Kidney (tissue), 14 donors: ENCODE results near the gene KRTAP4-4. TPM values are rescaled to one million over a fixed set of nuclear protein-coding genes. Genes with fewer than 3 reads are reported as not detected.
"Not testable (repeated sequence)": the region's sequence is repeated elsewhere in the genome, so short reads cannot be mapped to it uniquely, and the experiment has no call there.

Experiments used
- DNase-seq, 5 donors: peaks; one replicate each; pipeline ENCODE4 v3.0.0-alpha.2; 2013 to 2020
- FAIRE-seq: peaks from 2 replicates; lab custom pipeline; 2012; peaks lifted over from hg19 to GRCh38; lab: Jason Lieb, UNC
- H3K27ac ChIP-seq, 2 donors: one replicate each; pipeline ENCODE4 v1.7.0; 2013; ENCODE audit warnings: low read depth in 2 of 2, low read length in 2 of 2, inconsistent platforms in 1 of 2
- H3K27me3 ChIP-seq: one replicate; pipeline ENCODE4 v1.7.1; 2013; ENCODE audit warnings: low read length, inconsistent platforms; ENCODE audit not compliant: control insufficient read depth, insufficient read depth
- H3K36me3 ChIP-seq, 3 donors: one replicate each; pipeline versions ENCODE4 v1.7.0 to v1.7.1; 2013; ENCODE audit warnings: low read length in 3 of 3, control low read depth in 1 of 3, inconsistent platforms in 1 of 3; ENCODE audit not compliant: insufficient read depth in 3 of 3, control insufficient read depth in 2 of 3
- H3K4me1 ChIP-seq, 3 donors: one replicate each; pipeline versions ENCODE4 v1.7.0 to v1.7.1; 2013; ENCODE audit warnings: low read length in 3 of 3, inconsistent platforms in 1 of 3, low read depth in 1 of 3; ENCODE audit not compliant: control insufficient read depth in 2 of 3, insufficient read depth in 2 of 3
- H3K4me3 ChIP-seq, 3 donors: one replicate each; pipeline versions ENCODE4 v1.7.0 to v1.8.1; 2013; ENCODE audit warnings: low read length in 3 of 3, control low read depth in 1 of 3, inconsistent platforms in 1 of 3
- H3K9ac ChIP-seq, 3 donors: one replicate each; pipeline versions ENCODE4 v1.7.0 to v1.7.1; 2013; ENCODE audit warnings: low read length in 3 of 3, control low read depth in 1 of 3, inconsistent platforms in 1 of 3
- H3K9me3 ChIP-seq, 3 donors: one replicate each; pipeline versions ENCODE4 v1.7.0 to v1.7.1; 2013; ENCODE audit warnings: low read length in 3 of 3, control low read depth in 1 of 3, inconsistent platforms in 1 of 3; ENCODE audit not compliant: control insufficient read depth in 2 of 3, insufficient read depth in 1 of 3
- intact Hi-C: fragments of 100-400 bp; cut with DNase I; formaldehyde crosslinking; loops from one replicate; pipeline ENCODE4 v1.11.1; 2022
- polyA plus RNA-seq: library from polyadenylated mRNA; stranded (reverse); fragments of 350-450 nt; fragmentation: Illumina TruSeq; extraction: RNeasy Lipid Tissue Mini Kit (QIAGEN cat#74804); gene quantifications from one replicate; pipeline ENCODE4 v1.2.3, GENCODE V29; 2014; ENCODE audit warnings: low read depth, low replicate concordance; ENCODE audit not compliant: insufficient read depth
- total RNA-seq: library from RNA; stranded (reverse); fragmentation: NEBNext Ultra II Directional; extraction: Animal tissue kit (Norgen Biotek cat#: 25700); gene quantifications from one replicate; pipeline ENCODE4 v1.2.1, GENCODE V29; 2021
- TF ChIP-seq, protein P1 (sequence below): IDR thresholded peaks from 3 replicates; pipeline ENCODE4 v1.5.1; 2012; ENCODE audit warnings: mild to moderate bottlenecking, moderate library complexity, borderline replicate concordance; ENCODE audit not compliant: insufficient read depth; ENCODE audit errors: extremely low read depth
- donor health status: control.
- donor health status: control.
- donor health status: control.
- donor health status: control.
- donor health status: control.
- donor health status: DM: yes; HTN: yes; CAD: no.
- donor health status: Normal renal cell carcinoma (clear cell type).

KRTAP4-4 gene
- total and polyA plus RNA-seq, 2 donors from 2014 or later: not detected

DNA sequence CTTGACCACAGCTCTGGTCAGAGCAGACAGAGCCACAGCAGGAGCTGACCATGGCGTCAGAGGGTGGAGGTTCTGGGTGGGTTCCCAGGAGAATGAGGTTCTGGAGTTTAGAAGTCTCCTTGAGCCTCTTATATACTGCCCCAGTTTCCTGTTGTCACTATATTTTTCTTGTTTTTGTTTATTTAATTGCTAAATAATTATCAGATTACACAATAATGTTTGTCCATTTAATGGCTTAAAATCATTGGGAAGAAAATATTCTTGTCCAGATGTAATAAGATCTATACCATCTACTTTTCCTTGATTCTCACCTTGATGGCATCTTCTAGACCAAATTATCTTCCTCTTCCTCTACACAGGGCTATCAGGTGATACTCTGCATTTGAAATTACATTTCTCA, 7.6 kb upstream of the KRTAP4-4 start, which contains the start of gene KRTAP4-3:
TSS of gene KRTAP4-3 (minus strand) at position 101 of the 400 bp plus-strand sequence. CDS start at position 52, 49 bp downstream.
- Histone ChIP-seq H3K4me3 (no peak within 1 kb of the TSS), H3K36me3 (no peaks in the 10 kb centered on the region), H3K9me3 (no peaks in the 10 kb centered on the region), H3K9ac (no peak within 1 kb of the TSS), H3K4me1 (no peaks in the 10 kb centered on the region), H3K27ac (no peak within 1 kb of the TSS), H3K27me3 (no peaks in the 10 kb centered on the region)
- no peak for DNase-seq
- no peak for FAIRE-seq
- TF ChIP-seq, protein P1, sequence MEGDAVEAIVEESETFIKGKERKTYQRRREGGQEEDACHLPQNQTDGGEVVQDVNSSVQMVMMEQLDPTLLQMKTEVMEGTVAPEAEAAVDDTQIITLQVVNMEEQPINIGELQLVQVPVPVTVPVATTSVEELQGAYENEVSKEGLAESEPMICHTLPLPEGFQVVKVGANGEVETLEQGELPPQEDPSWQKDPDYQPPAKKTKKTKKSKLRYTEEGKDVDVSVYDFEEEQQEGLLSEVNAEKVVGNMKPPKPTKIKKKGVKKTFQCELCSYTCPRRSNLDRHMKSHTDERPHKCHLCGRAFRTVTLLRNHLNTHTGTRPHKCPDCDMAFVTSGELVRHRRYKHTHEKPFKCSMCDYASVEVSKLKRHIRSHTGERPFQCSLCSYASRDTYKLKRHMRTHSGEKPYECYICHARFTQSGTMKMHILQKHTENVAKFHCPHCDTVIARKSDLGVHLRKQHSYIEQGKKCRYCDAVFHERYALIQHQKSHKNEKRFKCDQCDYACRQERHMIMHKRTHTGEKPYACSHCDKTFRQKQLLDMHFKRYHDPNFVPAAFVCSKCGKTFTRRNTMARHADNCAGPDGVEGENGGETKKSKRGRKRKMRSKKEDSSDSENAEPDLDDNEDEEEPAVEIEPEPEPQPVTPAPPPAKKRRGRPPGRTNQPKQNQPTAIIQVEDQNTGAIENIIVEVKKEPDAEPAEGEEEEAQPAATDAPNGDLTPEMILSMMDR: no peak
- intact Hi-C loops: no loop called here

DNA sequence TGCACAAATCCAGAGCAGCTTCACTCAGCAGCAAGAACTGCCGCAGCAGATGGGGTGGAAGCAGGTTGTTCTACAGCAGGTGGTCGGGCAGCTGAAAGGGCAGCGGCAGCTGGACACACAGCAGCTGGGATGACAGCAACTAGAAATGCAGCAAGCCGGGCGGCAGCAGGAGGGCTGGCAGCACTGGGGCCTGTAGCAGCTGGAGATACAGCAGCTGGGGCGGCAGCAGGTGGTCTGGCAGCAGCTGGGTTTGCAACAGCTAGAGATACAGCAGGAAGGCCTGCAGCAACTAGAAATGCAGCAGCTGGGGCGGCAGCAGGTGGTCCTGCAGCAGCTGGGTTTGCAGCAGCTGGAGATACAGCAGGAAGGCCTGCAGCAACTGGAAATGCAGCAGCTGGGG, 7.0 kb upstream of the KRTAP4-4 start:
- H3K4me3 ChIP-seq: no peak overlapping the region
- no peak overlapping the region for H3K27ac ChIP-seq
- H3K36me3 ChIP-seq: no peaks in the 10 kb centered on the region
- H3K9ac ChIP-seq: no peak overlapping the region
- H3K9me3 ChIP-seq: no peaks in the 10 kb centered on the region
- H3K4me1 ChIP-seq: no peaks in the 10 kb centered on the region
- FAIRE-seq: no peak
- DNase-seq: peak in 1 of 5 donors; percentile 52
- TF ChIP-seq, protein P1: no peak
- intact Hi-C loops: no loop called here
- no peaks in the 10 kb centered on the region for H3K27me3 ChIP-seq

DNA sequence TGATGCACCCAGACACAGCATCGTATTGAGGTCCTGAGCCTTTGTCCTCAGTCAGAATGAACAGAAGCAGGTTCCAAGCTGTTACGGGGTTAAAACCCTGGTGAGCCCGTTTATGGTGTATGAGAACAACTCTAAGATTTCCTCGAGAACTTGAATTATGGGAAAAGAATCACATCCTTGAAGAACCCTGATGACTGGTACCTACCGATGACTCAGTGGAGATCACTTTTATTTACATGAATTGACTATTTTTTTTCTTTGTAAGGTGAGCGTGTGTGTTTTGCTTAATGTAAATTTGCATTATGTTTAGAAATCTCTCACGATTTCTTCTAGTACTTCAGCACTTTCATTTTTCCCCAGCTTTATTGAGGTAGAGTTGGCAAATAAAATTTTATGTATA, 3.3 kb upstream of the KRTAP4-4 start:
- TF ChIP-seq, protein P1: no peak
- FAIRE-seq: no peak

DNA sequence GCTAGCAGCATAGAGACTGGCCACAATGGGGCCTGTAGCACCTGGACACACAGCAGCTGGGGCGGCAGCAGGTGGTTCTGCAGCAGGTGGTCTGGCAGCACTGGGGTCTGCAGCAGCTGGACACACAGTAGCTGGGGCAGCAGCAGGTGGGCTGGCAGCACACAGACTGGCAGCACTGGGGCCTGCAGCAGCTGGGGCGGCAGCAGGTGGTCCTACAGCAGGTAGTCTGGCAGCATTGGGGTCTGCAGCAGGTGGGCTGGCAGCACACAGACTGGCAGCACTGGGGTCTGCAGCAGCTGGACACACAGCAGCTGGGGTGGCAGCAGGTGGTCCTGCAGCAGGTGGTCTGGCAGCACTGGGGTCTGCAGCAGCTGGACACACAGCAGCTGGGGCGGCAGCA, 358 bp downstream of the KRTAP4-4 start:
- FAIRE-seq, H3K4me3 ChIP-seq, H3K9me3 ChIP-seq, H3K4me1 ChIP-seq, H3K27me3 ChIP-seq, H3K27ac ChIP-seq, H3K9ac ChIP-seq, intact Hi-C loops, H3K36me3 ChIP-seq: not testable (repeated sequence)
- DNase-seq: peak in 1 of 5 donors; percentile 35

More for the DNA sequence above, 3.3 kb upstream of the KRTAP4-4 start:
- no peak for DNase-seq
- no peaks in the 10 kb centered on the region for H3K4me1 ChIP-seq
- H3K9ac ChIP-seq: no peak overlapping the region
- no peak overlapping the region for H3K4me3 ChIP-seq
- no peaks in the 10 kb centered on the region for H3K9me3 ChIP-seq
- H3K27ac ChIP-seq: no peak overlapping the region
- H3K36me3 ChIP-seq: no peaks in the 10 kb centered on the region
- H3K27me3 ChIP-seq: no peaks in the 10 kb centered on the region
- intact Hi-C loops: no loop called here
